ENCODE results near the gene CAPN14. TPM values are rescaled to one million over a fixed set of nuclear protein-coding genes. Genes with fewer than 3 reads are reported as not detected.

The CAPN14 gene
- total RNA-seq, 1 donor from 2014 or later: 0.27 TPM

DNA sequence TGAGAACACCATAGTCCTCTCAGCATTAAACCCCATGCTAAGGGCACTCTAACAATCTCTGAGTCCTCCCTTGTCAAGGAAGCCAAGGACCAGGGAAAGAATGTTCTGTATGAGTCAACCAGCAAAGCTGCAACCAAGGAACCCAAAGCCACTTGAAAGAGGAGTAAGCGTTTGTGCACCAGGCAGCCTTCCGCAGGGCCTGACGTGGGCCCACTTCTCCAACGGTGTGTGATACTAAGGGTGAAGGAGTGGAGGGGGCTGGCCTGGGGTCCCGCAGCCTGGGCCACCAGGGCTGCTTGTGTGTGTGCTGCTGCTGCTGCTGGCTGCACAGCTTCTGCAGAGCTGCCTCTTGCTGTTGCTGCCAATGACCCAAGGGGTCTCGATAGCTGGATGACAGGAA, 49.0 kb downstream of the CAPN14 start:
- intact Hi-C loops (cut with micrococcal nuclease): no loop called here
- DNase-seq (ENCODE audit: low spot score): no peak
- Mint-ChIP-seq H3K4me1 (ENCODE audit: low read depth) (peaks cover 3% of the 10 kb centered on the region), H3K9me3 (no peaks in the 10 kb centered on the region), H3K27ac (no peak overlapping the region), H3K4me3 (ENCODE audit: low read depth) (no peak overlapping the region), H3K27me3 (ENCODE audit: low read depth) (peaks cover 8% of the 10 kb centered on the region), H3K36me3 (ENCODE audit: low read depth) (no peaks in the 10 kb centered on the region)

DNA sequence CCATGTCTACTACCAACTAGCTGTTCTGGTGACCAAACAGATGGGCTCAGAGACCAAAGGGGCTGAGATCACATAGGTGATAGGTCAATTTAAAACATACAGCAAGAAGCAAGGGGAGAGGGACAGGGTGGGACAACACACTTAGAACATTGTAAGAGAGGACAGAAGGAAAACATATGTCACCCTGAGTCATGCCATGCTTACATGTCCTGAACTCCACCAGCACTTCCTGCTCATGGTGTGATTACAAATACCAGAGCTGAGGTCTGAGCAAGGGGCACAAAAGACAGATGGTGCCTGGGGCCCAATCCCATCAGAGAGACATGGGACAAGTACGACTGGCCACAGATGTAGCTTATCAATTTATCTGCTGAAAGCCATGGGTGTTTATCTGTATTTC, 50.4 kb downstream of the CAPN14 start:
- peaks cover 5% of the 10 kb centered on the region for H3K27me3 Mint-ChIP-seq (ENCODE audit: low read depth)
- no peak for DNase-seq (ENCODE audit: low spot score)
- intact Hi-C loops (cut with micrococcal nuclease): no loop called here
- no peak overlapping the region for H3K27ac Mint-ChIP-seq
- H3K4me3 Mint-ChIP-seq (ENCODE audit: low read depth): no peak overlapping the region
- H3K9me3 Mint-ChIP-seq: no peaks in the 10 kb centered on the region
- peaks cover 3% of the 10 kb centered on the region for H3K4me1 Mint-ChIP-seq (ENCODE audit: low read depth)
- no peaks in the 10 kb centered on the region for H3K36me3 Mint-ChIP-seq (ENCODE audit: low read depth)

DNA sequence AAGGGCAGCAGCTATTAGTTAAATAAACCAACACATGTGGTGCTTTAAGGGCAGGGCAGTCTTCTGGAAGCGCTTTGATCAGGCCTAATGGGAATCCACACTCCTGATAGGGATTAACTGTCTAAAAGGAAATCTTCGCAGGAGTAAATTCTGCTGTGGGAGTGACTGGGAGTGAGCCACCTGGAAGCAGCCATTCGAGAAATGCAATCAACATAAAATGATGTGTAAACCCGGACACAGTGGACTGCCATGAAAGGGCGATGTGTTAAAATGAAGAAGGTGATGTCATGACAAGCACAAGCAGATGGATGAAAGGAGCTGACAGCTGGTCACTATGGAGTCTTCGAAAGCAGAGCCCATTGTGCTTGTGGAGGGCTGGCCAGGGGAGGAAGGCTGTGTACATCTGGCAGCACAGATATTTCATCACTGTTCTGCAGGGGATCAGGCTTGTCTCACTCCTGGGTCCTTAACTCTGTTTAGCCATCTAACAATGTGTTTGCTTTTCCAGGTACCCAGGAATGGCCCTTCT, 54.2 kb downstream of the CAPN14 start:
- peaks cover 3% of the 10 kb centered on the region for H3K4me1 Mint-ChIP-seq (ENCODE audit: low read depth)
- H3K9me3 Mint-ChIP-seq: no peaks in the 10 kb centered on the region
- no peak overlapping the region for H3K4me3 Mint-ChIP-seq (ENCODE audit: low read depth)
- no peak for DNase-seq (ENCODE audit: low spot score)
- H3K27me3 Mint-ChIP-seq (ENCODE audit: low read depth): no peaks in the 10 kb centered on the region
- intact Hi-C loops (cut with micrococcal nuclease): no loop called here
- no peaks in the 10 kb centered on the region for H3K36me3 Mint-ChIP-seq (ENCODE audit: low read depth)
- H3K27ac Mint-ChIP-seq: no peak overlapping the region

DNA sequence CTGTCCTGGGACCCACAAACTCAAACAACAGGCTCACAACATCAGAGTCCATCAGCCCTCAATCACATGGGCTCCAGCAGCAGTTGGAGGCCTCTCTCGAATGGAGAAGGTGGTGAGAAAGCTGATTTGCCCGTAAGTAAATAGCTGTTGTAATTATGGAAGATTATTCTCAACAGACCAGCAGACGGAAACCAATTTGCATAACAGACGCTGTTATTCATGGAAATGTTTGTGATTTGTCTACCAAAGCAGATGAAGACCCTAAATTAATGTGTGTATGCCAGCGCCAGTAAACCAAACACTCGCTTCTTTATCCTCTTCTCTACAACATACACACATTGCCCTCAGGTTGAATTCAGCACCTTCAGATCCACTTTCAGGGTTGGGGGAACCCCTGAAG, 55.7 kb downstream of the CAPN14 start:
- DNase-seq (ENCODE audit: low spot score): no peak
- H3K36me3 Mint-ChIP-seq (ENCODE audit: low read depth): no peaks in the 10 kb centered on the region
- H3K27me3 Mint-ChIP-seq (ENCODE audit: low read depth): no peaks in the 10 kb centered on the region
- no peak overlapping the region for H3K4me3 Mint-ChIP-seq (ENCODE audit: low read depth)
- intact Hi-C loops (cut with micrococcal nuclease): no loop called here
- H3K4me1 Mint-ChIP-seq (ENCODE audit: low read depth): peaks cover 3% of the 10 kb centered on the region
- H3K27ac Mint-ChIP-seq: no peak overlapping the region
- H3K9me3 Mint-ChIP-seq: no peaks in the 10 kb centered on the region

DNA sequence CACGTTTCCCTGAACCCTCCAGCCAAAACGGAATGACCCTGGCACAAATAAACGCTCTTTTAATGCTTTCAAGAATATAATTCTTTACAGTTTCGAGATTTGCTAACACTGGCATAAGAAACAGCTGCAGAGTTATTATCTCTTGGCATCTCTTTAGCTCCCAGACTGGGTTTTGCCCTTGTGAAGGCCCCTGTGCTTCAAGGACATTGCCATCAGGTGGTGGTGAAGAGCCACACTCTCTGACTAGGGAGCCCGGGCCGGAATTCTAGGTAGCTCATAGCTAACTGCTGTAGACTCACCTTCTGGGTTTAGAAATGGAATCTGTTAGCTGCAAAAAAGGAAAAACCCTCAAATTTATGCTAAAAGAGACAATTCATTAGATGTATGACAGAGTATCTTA, 65.8 kb downstream of the CAPN14 start:
- DNase-seq (ENCODE audit: low spot score): no peak
- Mint-ChIP-seq H3K9me3 (no peaks in the 10 kb centered on the region), H3K36me3 (ENCODE audit: low read depth) (no peaks in the 10 kb centered on the region), H3K4me1 (ENCODE audit: low read depth) (no peaks in the 10 kb centered on the region), H3K27me3 (ENCODE audit: low read depth) (peaks cover 16% of the 10 kb centered on the region), H3K4me3 (ENCODE audit: low read depth) (no peak overlapping the region), H3K27ac (no peak overlapping the region)
- intact Hi-C loops (cut with micrococcal nuclease): no loop called here

DNA sequence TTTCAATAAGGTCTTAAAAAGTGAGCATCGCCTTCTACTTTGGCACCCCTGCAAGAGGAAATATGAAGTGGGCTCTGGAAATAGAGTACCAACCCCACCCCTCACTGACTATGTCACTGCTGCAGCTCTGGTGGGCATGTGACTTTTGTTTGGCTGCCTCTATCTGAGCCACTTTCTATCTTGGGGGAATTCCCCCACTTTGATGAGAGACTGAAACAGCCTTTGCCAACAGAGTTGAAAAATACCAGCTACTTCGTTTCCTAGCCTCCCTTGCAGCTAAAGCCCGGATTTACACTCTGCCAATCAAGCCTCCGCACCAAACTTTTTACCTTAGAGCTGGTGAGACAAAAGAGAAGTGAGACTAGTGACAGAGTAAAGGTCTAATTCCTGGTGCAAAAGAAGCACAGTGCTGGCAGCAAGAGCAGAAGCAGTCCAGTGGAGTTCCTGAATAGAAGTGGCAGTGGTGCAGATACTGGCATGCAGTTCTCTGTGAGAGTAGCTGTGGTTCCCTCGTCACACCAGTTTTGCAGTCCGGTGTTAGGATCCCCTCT, 67.1 kb downstream of the CAPN14 start:
- Mint-ChIP-seq H3K4me3 (ENCODE audit: low read depth) (no peak overlapping the region), H3K9me3 (no peaks in the 10 kb centered on the region), H3K36me3 (ENCODE audit: low read depth) (no peaks in the 10 kb centered on the region), H3K27me3 (ENCODE audit: low read depth) (peaks cover 17% of the 10 kb centered on the region), H3K27ac (no peak overlapping the region), H3K4me1 (ENCODE audit: low read depth) (no peaks in the 10 kb centered on the region)
- no peak for DNase-seq (ENCODE audit: low spot score)
- intact Hi-C loops (cut with micrococcal nuclease): no loop called here

DNA sequence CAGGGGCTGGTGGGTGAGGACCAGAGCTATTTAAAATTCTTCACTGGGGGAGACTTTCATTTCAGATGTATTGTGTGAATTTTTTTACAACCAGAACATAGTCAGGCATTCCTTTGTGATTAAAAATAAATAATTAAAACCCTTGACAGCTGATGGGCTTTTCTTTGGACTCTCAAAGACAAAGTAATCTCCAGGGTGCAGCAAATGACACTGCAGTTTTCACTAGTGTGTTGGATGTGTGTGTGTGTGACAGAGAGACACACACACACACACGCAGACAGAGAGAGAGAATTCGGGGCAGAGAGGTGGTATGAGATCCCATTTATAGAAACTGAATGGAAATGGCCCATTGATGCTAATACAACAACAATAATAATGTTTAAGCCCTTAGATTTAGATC, 68.8 kb downstream of the CAPN14 start:
- DNase-seq (ENCODE audit: low spot score): no peak
- Mint-ChIP-seq H3K36me3 (ENCODE audit: low read depth) (no peaks in the 10 kb centered on the region), H3K4me1 (ENCODE audit: low read depth) (no peaks in the 10 kb centered on the region), H3K27me3 (ENCODE audit: low read depth) (peaks cover 18% of the 10 kb centered on the region), H3K27ac (no peak overlapping the region), H3K4me3 (ENCODE audit: low read depth) (no peak overlapping the region), H3K9me3 (no peaks in the 10 kb centered on the region)
- intact Hi-C loops (cut with micrococcal nuclease): no loop called here

DNA sequence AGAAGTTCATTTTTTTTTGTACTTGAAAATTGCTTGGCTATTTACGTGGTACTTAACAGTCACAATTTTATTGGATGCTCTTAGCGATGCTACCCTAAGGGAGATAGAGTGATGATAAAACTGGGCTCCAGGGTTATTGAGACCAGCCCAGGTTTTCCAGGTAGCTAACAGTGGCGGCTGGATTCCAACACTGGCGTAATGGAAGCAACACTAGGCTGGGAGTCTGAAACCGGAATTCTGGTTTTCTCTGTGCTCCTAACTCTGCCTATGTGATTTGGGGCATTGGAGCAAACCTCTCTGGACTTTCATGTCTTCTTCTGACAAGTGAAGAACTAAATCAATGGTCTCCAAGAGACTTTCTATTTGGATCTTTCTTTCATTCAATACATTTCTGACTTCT, 69.7 kb downstream of the CAPN14 start:
- intact Hi-C loops (cut with micrococcal nuclease): no loop called here
- Mint-ChIP-seq H3K9me3 (no peaks in the 10 kb centered on the region), H3K27ac (no peak overlapping the region), H3K4me3 (ENCODE audit: low read depth) (no peak overlapping the region), H3K4me1 (ENCODE audit: low read depth) (no peaks in the 10 kb centered on the region), H3K36me3 (ENCODE audit: low read depth) (no peaks in the 10 kb centered on the region), H3K27me3 (ENCODE audit: low read depth) (peaks cover 14% of the 10 kb centered on the region)
- DNase-seq (ENCODE audit: low spot score): no peak

DNA sequence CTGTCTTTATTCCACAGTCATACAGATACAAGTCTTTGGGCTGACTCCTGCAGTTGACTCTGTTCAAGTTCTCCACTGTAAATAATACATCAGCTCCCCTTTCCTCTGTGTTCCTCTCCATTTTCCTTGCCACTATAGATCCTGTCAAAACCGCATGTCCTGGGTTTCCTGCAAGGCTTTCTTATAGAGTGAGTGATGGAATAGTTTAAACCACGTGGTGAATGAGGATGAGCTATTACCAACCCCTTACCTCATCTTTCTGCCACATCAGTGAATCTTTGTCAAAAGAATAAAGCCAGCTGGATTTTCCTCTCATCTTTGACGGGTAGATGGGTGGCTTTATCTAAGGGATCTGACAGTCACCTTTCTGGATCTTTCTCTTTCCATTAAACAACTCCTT, 75.2 kb downstream of the CAPN14 start:
- DNase-seq (ENCODE audit: low spot score): no peak
- Mint-ChIP-seq H3K4me3 (ENCODE audit: low read depth) (no peak overlapping the region), H3K4me1 (ENCODE audit: low read depth) (peaks cover under 1% of the 10 kb centered on the region), H3K36me3 (ENCODE audit: low read depth) (no peaks in the 10 kb centered on the region), H3K27ac (no peak overlapping the region), H3K27me3 (ENCODE audit: low read depth) (peaks cover 37% of the 10 kb centered on the region), H3K9me3 (no peaks in the 10 kb centered on the region)
- intact Hi-C loops (cut with micrococcal nuclease): no loop called here

DNA sequence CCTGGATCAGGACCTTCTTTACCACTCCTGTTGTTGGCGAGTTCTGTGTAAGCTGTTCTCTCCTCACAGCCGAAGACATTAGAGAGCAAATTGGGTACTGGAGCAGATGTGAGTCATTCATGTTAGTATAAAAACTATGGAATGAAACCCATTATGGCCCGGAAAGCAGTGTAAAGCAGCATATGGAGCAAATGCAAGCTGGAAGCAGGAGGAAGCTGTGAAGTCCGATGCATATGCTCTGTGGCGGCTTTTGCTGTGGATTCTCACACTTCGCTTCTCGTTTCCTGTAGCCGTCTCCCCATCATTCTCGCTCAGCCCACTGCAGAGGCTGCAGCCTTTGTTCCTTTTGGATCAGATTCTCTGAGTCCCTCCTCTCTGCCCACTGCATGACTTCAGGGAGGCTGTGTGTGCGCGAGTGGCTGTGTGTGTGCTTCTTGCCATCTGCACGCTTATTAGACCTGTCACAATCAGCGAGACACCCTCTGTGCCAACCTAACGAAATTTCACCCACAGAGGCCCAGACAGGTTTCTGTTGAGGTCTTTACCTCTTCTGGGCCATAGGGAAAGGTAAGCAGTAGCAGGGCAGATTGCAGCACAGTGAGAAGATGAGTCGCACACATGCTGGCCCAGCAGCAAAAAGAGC, 75.8 kb downstream of the CAPN14 start:
- Mint-ChIP-seq H3K27me3 (ENCODE audit: low read depth) (peaks cover 42% of the 10 kb centered on the region), H3K4me1 (ENCODE audit: low read depth) (peaks cover 5% of the 10 kb centered on the region), H3K27ac (no peak overlapping the region), H3K4me3 (ENCODE audit: low read depth) (no peak overlapping the region), H3K36me3 (ENCODE audit: low read depth) (no peaks in the 10 kb centered on the region), H3K9me3 (no peaks in the 10 kb centered on the region)
- intact Hi-C loops (cut with micrococcal nuclease): no loop called here
- no peak for DNase-seq (ENCODE audit: low spot score)

DNA sequence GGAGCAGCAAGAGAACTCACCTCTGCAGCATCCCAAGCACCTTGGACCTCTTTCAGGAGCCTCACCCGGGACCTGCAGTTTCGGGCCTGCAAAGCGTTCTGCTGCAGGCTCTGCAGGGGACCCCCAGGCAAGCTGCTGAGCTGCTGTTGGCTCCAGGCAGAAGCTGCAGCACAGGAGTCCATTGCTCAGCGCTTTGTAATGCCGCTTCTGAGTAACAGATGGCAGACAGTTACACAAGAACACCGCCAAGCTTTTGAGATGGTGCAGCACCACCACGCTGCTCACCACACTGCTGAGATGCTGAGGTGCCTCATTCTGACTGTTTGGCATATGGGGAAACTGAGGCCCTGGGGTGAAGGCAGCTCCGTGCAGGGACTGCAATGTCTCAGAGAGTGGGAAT, 77.2 kb downstream of the CAPN14 start:
- DNase-seq (ENCODE audit: low spot score): no peak
- intact Hi-C loops (cut with micrococcal nuclease): no loop called here
- H3K27ac Mint-ChIP-seq: no peak overlapping the region
- peaks cover 5% of the 10 kb centered on the region for H3K4me1 Mint-ChIP-seq (ENCODE audit: low read depth)
- no peak overlapping the region for H3K4me3 Mint-ChIP-seq (ENCODE audit: low read depth)
- peaks cover 53% of the 10 kb centered on the region for H3K27me3 Mint-ChIP-seq (ENCODE audit: low read depth)
- H3K9me3 Mint-ChIP-seq: no peaks in the 10 kb centered on the region
- no peaks in the 10 kb centered on the region for H3K36me3 Mint-ChIP-seq (ENCODE audit: low read depth)

DNA sequence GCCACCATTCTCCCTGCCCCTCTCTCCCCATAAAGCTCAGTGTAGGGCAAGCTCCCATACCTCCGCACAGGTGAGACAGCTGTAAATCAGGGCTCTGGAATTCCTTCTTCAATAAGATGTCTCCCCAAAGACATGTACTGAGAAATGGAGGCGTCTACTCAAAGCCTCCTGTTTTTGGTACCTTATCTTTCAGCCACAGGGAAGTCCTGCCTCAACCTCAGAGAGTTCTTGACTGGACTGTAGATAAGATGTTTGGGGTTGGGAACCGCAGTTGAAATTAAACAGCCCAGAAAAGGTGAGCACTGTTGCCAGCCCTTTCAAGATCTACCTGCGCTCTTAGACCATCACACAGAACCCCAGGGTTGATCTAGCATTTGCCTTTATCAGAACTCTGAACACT, 77.6 kb downstream of the CAPN14 start:
- no peak overlapping the region for H3K27ac Mint-ChIP-seq
- H3K27me3 Mint-ChIP-seq (ENCODE audit: low read depth): peaks cover 55% of the 10 kb centered on the region
- intact Hi-C loops (cut with micrococcal nuclease): no loop called here
- no peaks in the 10 kb centered on the region for H3K36me3 Mint-ChIP-seq (ENCODE audit: low read depth)
- no peak for DNase-seq (ENCODE audit: low spot score)
- H3K4me3 Mint-ChIP-seq (ENCODE audit: low read depth): no peak overlapping the region
- peaks cover 5% of the 10 kb centered on the region for H3K4me1 Mint-ChIP-seq (ENCODE audit: low read depth)
- no peaks in the 10 kb centered on the region for H3K9me3 Mint-ChIP-seq

DNA sequence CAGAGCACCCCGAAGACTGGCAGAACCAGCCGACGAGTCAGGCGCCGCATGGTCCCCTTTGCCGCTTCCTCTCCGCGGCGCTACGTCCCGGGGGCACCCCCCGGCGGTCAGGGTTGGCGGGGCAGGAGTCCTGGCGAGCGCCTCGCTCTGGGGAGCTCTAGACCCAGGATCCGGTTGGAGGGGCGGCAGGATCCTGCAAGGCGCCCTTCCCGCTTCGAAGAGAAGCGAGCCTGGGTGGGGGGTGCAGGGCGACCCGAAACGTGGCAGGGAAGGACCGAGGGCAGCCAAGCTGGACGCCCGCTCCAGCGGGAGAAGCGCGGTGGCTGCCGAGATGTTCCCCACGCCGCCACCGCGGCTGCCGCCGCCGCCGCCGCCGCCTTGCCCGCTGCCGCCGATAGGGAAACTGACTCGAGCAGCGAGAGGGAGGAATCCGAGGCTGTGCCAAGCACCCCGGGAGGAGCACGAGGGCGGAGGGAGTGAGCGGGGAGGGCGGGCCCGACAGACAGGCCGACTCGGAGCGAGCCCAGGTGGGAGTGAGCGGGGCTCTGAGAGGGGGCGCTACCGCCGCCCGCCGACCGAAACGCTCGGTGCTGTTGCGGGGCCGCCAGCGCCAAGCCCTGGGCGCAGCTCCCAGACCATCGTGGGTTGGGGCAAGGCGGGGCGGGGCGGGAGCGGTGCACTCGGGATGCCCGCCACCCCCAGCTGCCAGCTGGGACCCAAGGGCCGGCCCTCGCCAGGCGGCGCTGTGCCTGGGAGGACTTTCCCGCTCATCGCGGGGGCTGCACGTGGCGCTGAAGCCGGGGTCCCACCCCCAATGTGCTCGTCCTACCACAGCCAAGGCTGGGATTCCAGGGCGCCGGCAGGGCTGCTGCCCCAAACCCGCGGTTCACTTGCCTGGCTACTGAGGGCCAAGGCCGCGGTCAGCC, 79.0 kb downstream of the CAPN14 start, which contains the start of gene GALNT14:
Gene GALNT14, minus strand, starts transcription at position 404 of the 926 bp plus-strand sequence. Its CDS starts 354 bp downstream, at position 50.
- no peaks in the 10 kb centered on the region for H3K9me3 Mint-ChIP-seq
- no peaks in the 10 kb centered on the region for H3K36me3 Mint-ChIP-seq (ENCODE audit: low read depth)
- intact Hi-C loops (cut with micrococcal nuclease): no loop called here
- H3K4me1 Mint-ChIP-seq (ENCODE audit: low read depth): peaks cover 5% of the 10 kb centered on the region
- DNase-seq (ENCODE audit: low spot score): peak; percentile 13
- H3K4me3 Mint-ChIP-seq (ENCODE audit: low read depth): peak within 1 kb of the TSS; percentile 58
- H3K27ac Mint-ChIP-seq: no peak within 1 kb of the TSS
- H3K27me3 Mint-ChIP-seq (ENCODE audit: low read depth): peaks cover 55% of the 10 kb centered on the region
